ENCODE measurements around the gene LGALS7.

DNA sequence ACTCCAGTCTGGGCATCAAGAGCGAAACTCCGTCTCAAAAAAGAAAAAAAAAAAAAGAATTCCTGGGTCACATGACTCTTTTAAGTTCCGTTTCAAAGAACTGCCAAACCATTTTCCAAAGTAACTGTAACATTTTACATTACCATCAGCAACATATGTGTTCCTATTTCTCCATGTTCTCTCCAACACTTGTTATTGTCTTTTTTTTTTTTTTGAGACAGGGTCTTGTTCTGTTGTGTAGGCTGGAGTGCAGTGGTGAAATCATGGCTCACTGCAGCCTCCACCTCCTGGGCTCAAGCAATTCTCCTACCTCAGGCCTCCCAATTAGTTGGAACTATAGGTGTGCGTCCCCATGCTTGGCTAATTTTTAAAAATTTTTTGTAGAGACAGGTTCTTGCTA, 22.2 kb upstream of the LGALS7 start:
- TF ChIP-seq, protein P1, sequence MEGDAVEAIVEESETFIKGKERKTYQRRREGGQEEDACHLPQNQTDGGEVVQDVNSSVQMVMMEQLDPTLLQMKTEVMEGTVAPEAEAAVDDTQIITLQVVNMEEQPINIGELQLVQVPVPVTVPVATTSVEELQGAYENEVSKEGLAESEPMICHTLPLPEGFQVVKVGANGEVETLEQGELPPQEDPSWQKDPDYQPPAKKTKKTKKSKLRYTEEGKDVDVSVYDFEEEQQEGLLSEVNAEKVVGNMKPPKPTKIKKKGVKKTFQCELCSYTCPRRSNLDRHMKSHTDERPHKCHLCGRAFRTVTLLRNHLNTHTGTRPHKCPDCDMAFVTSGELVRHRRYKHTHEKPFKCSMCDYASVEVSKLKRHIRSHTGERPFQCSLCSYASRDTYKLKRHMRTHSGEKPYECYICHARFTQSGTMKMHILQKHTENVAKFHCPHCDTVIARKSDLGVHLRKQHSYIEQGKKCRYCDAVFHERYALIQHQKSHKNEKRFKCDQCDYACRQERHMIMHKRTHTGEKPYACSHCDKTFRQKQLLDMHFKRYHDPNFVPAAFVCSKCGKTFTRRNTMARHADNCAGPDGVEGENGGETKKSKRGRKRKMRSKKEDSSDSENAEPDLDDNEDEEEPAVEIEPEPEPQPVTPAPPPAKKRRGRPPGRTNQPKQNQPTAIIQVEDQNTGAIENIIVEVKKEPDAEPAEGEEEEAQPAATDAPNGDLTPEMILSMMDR (IDR thresholded peaks at IDR 0.05; ENCODE audit: poor library complexity) = no peak
- TF ChIP-seq EZH2 (IDR thresholded peaks at IDR 0.05; ENCODE audit: borderline replicate concordance) = no peak
